Sigmoid colon (tissue), 7 donors: ENCODE results near the gene KRTAP4-8. TPM values are rescaled to one million over a fixed set of nuclear protein-coding genes. Genes with fewer than 3 reads are reported as not detected.
"Not testable (repeated sequence)": the region's sequence is repeated elsewhere in the genome, so short reads cannot be mapped to it uniquely, and the experiment has no call there.

Experiments
- DNase-seq: peaks from one replicate; pipeline ENCODE4 v3.0.0-alpha.2; 2019
- H3K27ac ChIP-seq, 4 donors: fragments of 200-600 bp; sonication (generic); one replicate each; pipeline ENCODE4 v1.5.1; 2016 to 2019; ENCODE audit warnings: mild to moderate bottlenecking in 1 of 4
- H3K27me3 ChIP-seq, 3 donors: fragments of 200-600 bp; sonication (generic); one replicate each; pipeline ENCODE4 v1.5.1; 2019; ENCODE audit warnings: mild to moderate bottlenecking in 1 of 3
- H3K36me3 ChIP-seq, 4 donors: fragments of 200-600 bp; sonication (generic); one replicate each; pipeline ENCODE4 v1.5.1; 2016 to 2019
- H3K4me1 ChIP-seq, 4 donors: fragments of 200-600 bp; sonication (generic); one replicate each; pipeline ENCODE4 v1.5.1; 2017 to 2019
- H3K4me3 ChIP-seq, 4 donors: fragments of 200-600 bp; sonication (generic); one replicate each; pipeline ENCODE4 v1.5.1; 2017 to 2019; ENCODE audit warnings: mild to moderate bottlenecking in 2 of 4, moderate library complexity in 1 of 4
- H3K9me3 ChIP-seq, 4 donors: fragments of 200-600 bp in 3 of 4; sonication (generic) in 3 of 4; one replicate each; pipeline versions ENCODE4 v1.5.1 to v1.6.1; 2013 to 2019
- EP300 ChIP-seq, 4 donors: sonication (generic); formaldehyde crosslinking; IDR thresholded peaks; one replicate each; pipeline ENCODE4 v1.6.1; 2017; ENCODE audit warnings: antibody characterized with exemption in 4 of 4
- POLR2A ChIP-seq, 2 donors: fragments of 450-650 bp; IDR thresholded peaks; one replicate each; pipeline ENCODE4 v1.6.1; 2016; ENCODE audit warnings: antibody characterized with exemption in 2 of 2, mild to moderate bottlenecking in 2 of 2, moderate library complexity in 2 of 2
- POLR2AphosphoS5 ChIP-seq, 4 donors: sonication (generic); formaldehyde crosslinking; IDR thresholded peaks; one replicate each; pipeline ENCODE4 v1.6.1; 2017; ENCODE audit warnings: antibody characterized with exemption in 4 of 4
- WGBS, 2 donors: extraction: QIAGEN DNeasy Blood & Tissue Kit; methylation state at CpG; one replicate each; pipeline ENCODE4 v1.1.7; 2013; 5-methylcytosine and 5-hydroxymethylcytosine counted together
- intact Hi-C: fragments of 100-400 bp; cut with DNase I; formaldehyde crosslinking; loops from one replicate; pipeline ENCODE4 v1.15.1; 2023
- polyA plus RNA-seq, 3 donors: library from polyadenylated mRNA; stranded (reverse); fragments of 200-250 nt; gene quantifications; one replicate each; pipeline ENCODE4 v1.2.3, GENCODE V29; 2013
- total RNA-seq, 4 donors: library from RNA; depleted of rRNA; stranded (reverse); fragments of >200 nt; gene quantifications; one replicate each; pipeline ENCODE4 v1.1.0, GENCODE V29; 2016
- TF ChIP-seq, protein P1 (sequence below), 4 experiments: fragments of 450-650 bp in 3 of 4; fragments of 200-600 bp in 1 of 4; IDR thresholded peaks; one replicate each; pipeline ENCODE4 v1.5.1; 2016 to 2019; ENCODE audit warnings: antibody characterized with exemption in 4 of 4, mild to moderate bottlenecking in 3 of 4, moderate library complexity in 2 of 4
- donor health status: healthy with polysubstance abuse.
- donor health status: Bipolar disorder and iron deficiency.
- donor health status: healthy.

KRTAP4-8 gene
- total and polyA plus RNA-seq, 7 donors = not detected

- no peak overlapping the region for H3K4me3 ChIP-seq
- H3K4me1 ChIP-seq = no peaks in the 10 kb centered on the region
- DNase-seq = no peak
- intact Hi-C loops = no loop called here
- no peaks in the 10 kb centered on the region for H3K36me3 ChIP-seq
- 24 to 44% methylated on average over 5 of the region's 5 CpGs for WGBS, 2 donors
- TF ChIP-seq POLR2AphosphoS5 (IDR thresholded peaks at IDR 0.05) = no peak
- TF ChIP-seq, protein P1, sequence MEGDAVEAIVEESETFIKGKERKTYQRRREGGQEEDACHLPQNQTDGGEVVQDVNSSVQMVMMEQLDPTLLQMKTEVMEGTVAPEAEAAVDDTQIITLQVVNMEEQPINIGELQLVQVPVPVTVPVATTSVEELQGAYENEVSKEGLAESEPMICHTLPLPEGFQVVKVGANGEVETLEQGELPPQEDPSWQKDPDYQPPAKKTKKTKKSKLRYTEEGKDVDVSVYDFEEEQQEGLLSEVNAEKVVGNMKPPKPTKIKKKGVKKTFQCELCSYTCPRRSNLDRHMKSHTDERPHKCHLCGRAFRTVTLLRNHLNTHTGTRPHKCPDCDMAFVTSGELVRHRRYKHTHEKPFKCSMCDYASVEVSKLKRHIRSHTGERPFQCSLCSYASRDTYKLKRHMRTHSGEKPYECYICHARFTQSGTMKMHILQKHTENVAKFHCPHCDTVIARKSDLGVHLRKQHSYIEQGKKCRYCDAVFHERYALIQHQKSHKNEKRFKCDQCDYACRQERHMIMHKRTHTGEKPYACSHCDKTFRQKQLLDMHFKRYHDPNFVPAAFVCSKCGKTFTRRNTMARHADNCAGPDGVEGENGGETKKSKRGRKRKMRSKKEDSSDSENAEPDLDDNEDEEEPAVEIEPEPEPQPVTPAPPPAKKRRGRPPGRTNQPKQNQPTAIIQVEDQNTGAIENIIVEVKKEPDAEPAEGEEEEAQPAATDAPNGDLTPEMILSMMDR (IDR thresholded peaks at IDR 0.05) = no peak
- TF ChIP-seq POLR2A (IDR thresholded peaks at IDR 0.05) = no peak
- TF ChIP-seq EP300 (IDR thresholded peaks at IDR 0.05) = no peak
- no peak overlapping the region for H3K27ac ChIP-seq
- H3K9me3 ChIP-seq = no peaks in the 10 kb centered on the region
- H3K27me3 ChIP-seq = peaks cover 0 to 4% (median 0%) of the 10 kb centered on the region in 3 donors
Observed at GRCh38 chr17:41116297-41116696, 18.4 kb upstream of the KRTAP4-8 start.

GRCh38 chr17:41111151-41111885, 13.4 kb upstream of the KRTAP4-8 start:
- no peaks in the 10 kb centered on the region for H3K9me3 ChIP-seq
- H3K4me1 ChIP-seq = no peaks in the 10 kb centered on the region
- no peak overlapping the region for H3K27ac ChIP-seq
- intact Hi-C loops = no loop called here
- no peaks in the 10 kb centered on the region for H3K27me3 ChIP-seq
- DNase-seq = no peak
- H3K4me3 ChIP-seq = no peak overlapping the region
- no peaks in the 10 kb centered on the region for H3K36me3 ChIP-seq
- WGBS, 2 donors = 72 to 83% methylated on average over 2 of the region's 2 CpGs
- TF ChIP-seq POLR2A (IDR thresholded peaks at IDR 0.05) (no peak), EP300 (IDR thresholded peaks at IDR 0.05) (no peak)
- TF ChIP-seq, protein P1 (IDR thresholded peaks at IDR 0.05) = no peak

GRCh38 chr17:41108728-41109386, 10.9 kb upstream of the KRTAP4-8 start:
- 35 to 38% methylated on average over 1 of the region's 1 CpG for WGBS, 2 donors
- H3K4me3 ChIP-seq, intact Hi-C loops, H3K9me3 ChIP-seq, H3K36me3 ChIP-seq, DNase-seq, H3K27me3 ChIP-seq, H3K4me1 ChIP-seq, H3K27ac ChIP-seq: not testable (repeated sequence)

DNA sequence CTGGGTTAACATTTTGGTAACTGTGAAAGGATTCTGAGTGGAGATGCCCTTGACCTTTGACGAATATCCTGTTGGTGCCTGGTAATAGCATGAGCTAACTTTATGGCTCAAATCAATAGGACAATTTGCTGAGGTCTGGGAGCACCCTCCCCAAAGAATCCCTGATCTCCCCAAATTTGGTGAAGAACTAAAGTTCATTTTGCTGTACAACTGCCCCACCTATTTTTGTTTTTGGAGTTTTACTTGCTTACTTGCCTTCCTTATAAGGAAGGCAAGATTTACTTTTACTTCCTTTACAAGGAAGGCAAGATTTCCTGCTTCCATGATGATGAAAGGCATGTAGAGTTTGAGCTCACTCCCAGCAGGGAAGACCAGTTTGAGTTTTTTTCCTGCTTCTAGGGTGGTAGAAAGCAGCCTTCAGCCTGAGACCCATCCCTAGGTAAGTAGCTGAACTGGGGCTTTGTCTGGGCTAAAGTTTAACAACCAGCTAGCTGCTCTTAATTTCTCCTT, 10.1 kb upstream of the KRTAP4-8 start:
- no peaks in the 10 kb centered on the region for H3K9me3 ChIP-seq
- TF ChIP-seq POLR2A (IDR thresholded peaks at IDR 0.05) (no peak), POLR2AphosphoS5 (IDR thresholded peaks at IDR 0.05) (no peak), EP300 (IDR thresholded peaks at IDR 0.05) (no peak)
- TF ChIP-seq, protein P1 (IDR thresholded peaks at IDR 0.05) = no peak
- H3K27ac ChIP-seq = no peak overlapping the region
- H3K4me1 ChIP-seq = no peaks in the 10 kb centered on the region
- H3K4me3 ChIP-seq = no peak overlapping the region
- intact Hi-C loops = no loop called here
- no peaks in the 10 kb centered on the region for H3K27me3 ChIP-seq
- H3K36me3 ChIP-seq = no peaks in the 10 kb centered on the region
- no peak for DNase-seq
- WGBS, 2 donors = 57 to 77% methylated on average over 1 of the region's 1 CpG

- H3K4me3 ChIP-seq, H3K36me3 ChIP-seq, H3K27me3 ChIP-seq, H3K9me3 ChIP-seq, H3K27ac ChIP-seq, intact Hi-C loops, DNase-seq, H3K4me1 ChIP-seq: not testable (repeated sequence)
- 81 to 82% methylated on average over 10 of the region's 10 CpGs for WGBS, 2 donors
Observed at GRCh38 chr17:41105347-41105746, 7.4 kb upstream of the KRTAP4-8 start, which contains the start of gene KRTAP4-9. Gene KRTAP4-9, plus strand, starts transcription at chr17:41105389. Its CDS starts 0 bp downstream, at chr17:41105389.

DNA sequence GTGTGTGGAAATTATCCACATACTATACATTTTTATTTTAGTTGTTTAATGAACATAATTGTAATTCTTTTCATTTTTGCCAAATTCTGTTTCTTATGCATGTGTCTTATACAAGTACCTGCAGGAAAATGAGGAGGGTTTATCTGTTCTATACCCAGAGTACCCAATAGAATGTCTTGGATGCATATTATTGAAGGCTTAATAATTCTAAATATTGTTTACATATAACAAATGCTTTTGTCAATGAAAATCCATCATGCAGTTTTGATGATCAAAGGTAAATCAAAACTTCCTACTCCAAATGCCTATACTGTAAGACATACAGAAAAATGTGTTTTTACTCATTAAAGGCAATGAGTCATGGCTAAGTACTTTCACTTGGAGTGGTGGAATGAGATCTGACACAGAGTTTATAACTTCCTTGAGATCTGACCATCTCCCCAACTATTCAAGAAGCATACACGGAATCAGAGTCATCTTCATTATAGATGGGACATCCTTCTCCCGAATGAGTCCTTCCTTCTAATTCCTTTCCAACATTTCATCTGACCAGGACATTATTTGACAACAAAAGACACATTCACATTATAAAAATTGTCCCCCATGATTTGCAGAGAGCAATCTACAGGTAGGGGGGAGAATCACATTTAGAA, 6.6 kb upstream of the KRTAP4-8 start:
- H3K9me3 ChIP-seq, H3K27me3 ChIP-seq, DNase-seq, H3K4me1 ChIP-seq, H3K27ac ChIP-seq, H3K4me3 ChIP-seq, H3K36me3 ChIP-seq, intact Hi-C loops: not testable (repeated sequence)
- WGBS, 2 donors = 77 to 85% methylated on average over 2 of the region's 2 CpGs
